H1 (cell line): Measurements from ENCODE around the gene DPYD. TPM values are rescaled to one million over a fixed set of nuclear protein-coding genes. Genes with fewer than 3 reads are reported as not detected.

Experiments used
- CTCF ChIA-PET: fragments of 300-600 bp; sonication (Branson Sonifier 250); formaldehyde crosslinking; loops from one replicate; lab custom pipeline; 2021; ENCODE audit not compliant: partially characterized antibody; lab: Charles Lee
- POLR2A ChIA-PET: fragments of 300-600 bp; sonication (Branson Sonifier 250); formaldehyde crosslinking; loops from one replicate; lab custom pipeline; 2021; ENCODE audit warnings: inconsistent platforms; ENCODE audit not compliant: partially characterized antibody; lab: Charles Lee
- DNase-seq, 2 experiments: peaks; one replicate each; pipeline versions ENCODE4 v3.0.0 to v3.0.0-alpha.2; 2010 to 2022; ENCODE audit warnings: low spot score in 2 of 2, low read depth in 1 of 2, mixed read lengths in 1 of 2
- FAIRE-seq: peaks from 2 replicates; lab custom pipeline; 2011; peaks lifted over from hg19 to GRCh38; lab: Jason Lieb, UNC
- H2AFZ ChIP-seq: 2 replicates; pipeline ENCODE4 v1.8.1; 2012; ENCODE audit warnings: low read length, inconsistent platforms
- H2AK5ac ChIP-seq: 2 replicates; pipeline ENCODE4 v1.6.1; 2013; ENCODE audit warnings: low read depth, low read length
- H2BK120ac ChIP-seq: replicated peaks from 2 replicates; pipeline ENCODE3; 2013; ENCODE audit warnings: low read depth, low read length, inconsistent platforms
- H2BK12ac ChIP-seq: 2 replicates; pipeline ENCODE4 v1.6.1; 2013; ENCODE audit warnings: low read depth, low read length
- H2BK15ac ChIP-seq: 2 replicates; pipeline ENCODE4 v1.6.1; 2013; ENCODE audit warnings: low read length
- H2BK20ac ChIP-seq: 2 replicates; pipeline ENCODE4 v1.6.1; 2013; ENCODE audit warnings: low read length
- H2BK5ac ChIP-seq: 2 replicates; pipeline ENCODE4 v1.6.1; 2013; ENCODE audit warnings: low read depth, low read length
- H3K14ac ChIP-seq: 2 replicates; pipeline ENCODE4 v1.6.1; 2013; ENCODE audit warnings: inconsistent platforms; ENCODE audit not compliant: insufficient read length
- H3K18ac ChIP-seq: 2 replicates; pipeline ENCODE4 v1.6.1; 2013; ENCODE audit warnings: low read length; ENCODE audit errors: extremely low read depth
- H3K23ac ChIP-seq: 2 replicates; pipeline ENCODE4 v1.6.1; 2013; ENCODE audit warnings: inconsistent platforms; ENCODE audit not compliant: insufficient read length
- H3K23me2 ChIP-seq: 2 replicates; pipeline ENCODE4 v1.6.1; 2013; ENCODE audit warnings: low read depth, low read length
- H3K27ac ChIP-seq: 2 replicates; pipeline ENCODE4 v1.6.1; 2011; ENCODE audit warnings: low read depth, low read length, inconsistent platforms
- H3K27me3 ChIP-seq, 4 experiments: replicated peaks in 1 of 4; 1 replicate in 1 of 4; 2 replicates in 3 of 4; pipeline versions ENCODE4 v1.6.1 to v1.8.1; 2011 to 2013; ENCODE audit warnings: low read length in 3 of 4, mild to moderate bottlenecking in 3 of 4, inconsistent platforms in 2 of 4, mixed read lengths in 2 of 4, moderate library complexity in 1 of 4; ENCODE audit not compliant: control insufficient read depth in 3 of 4, insufficient read depth in 3 of 4; ENCODE audit errors: extremely low read depth in 1 of 4
- H3K36me3 ChIP-seq, 4 experiments: 2 replicates each; pipeline versions ENCODE4 v1.6.1 to v1.8.1; 2011 to 2013; ENCODE audit warnings: mild to moderate bottlenecking in 4 of 4, low read length in 3 of 4, moderate library complexity in 2 of 4, control low read depth in 1 of 4, inconsistent platforms in 1 of 4; ENCODE audit not compliant: insufficient read depth in 4 of 4, control insufficient read depth in 2 of 4
- H3K4ac ChIP-seq: replicated peaks from 2 replicates; pipeline ENCODE3; 2013; ENCODE audit warnings: low read length, low read depth, mixed read lengths, inconsistent platforms; ENCODE audit not compliant: insufficient read length
- H3K4me1 ChIP-seq, 4 experiments: replicated peaks in 1 of 4; 1 replicate in 1 of 4; 2 replicates in 3 of 4; pipeline versions ENCODE4 v1.6.1 to v1.8.1; 2011 to 2013; ENCODE audit warnings: low read length in 3 of 4, inconsistent platforms in 2 of 4, mixed read lengths in 1 of 4; ENCODE audit not compliant: insufficient read depth in 4 of 4, control insufficient read depth in 3 of 4
- H3K4me2 ChIP-seq, 2 experiments: 2 replicates each; pipeline versions ENCODE4 v1.6.1 to v1.8.1; 2011 to 2013; ENCODE audit warnings: low read depth in 2 of 2, low read length in 2 of 2, control low read depth in 1 of 2, inconsistent platforms in 1 of 2, mild to moderate bottlenecking in 1 of 2; ENCODE audit not compliant: insufficient read depth in 1 of 2
- H3K4me3 ChIP-seq, 4 experiments: fragments of 200-600, 300-600 bp in 1 of 4; sonication (generic), shearing (Covaris generic), sonication (Bioruptor Twin) in 1 of 4; 2 replicates each; pipeline versions ENCODE4 v1.5.1 to v1.8.1; 2011 to 2016; ENCODE audit warnings: low read length in 4 of 4, low read depth in 3 of 4, control low read depth in 2 of 4, inconsistent platforms in 2 of 4, mild to moderate bottlenecking in 2 of 4, mixed read lengths in 1 of 4, moderate library complexity in 1 of 4; ENCODE audit not compliant: insufficient read depth in 2 of 4; ENCODE audit errors: extremely low read depth in 1 of 4
- H3K56ac ChIP-seq: replicated peaks from 2 replicates; pipeline ENCODE3; 2013; ENCODE audit warnings: low read depth, mild to moderate bottlenecking, mixed read lengths, low read length, inconsistent platforms; ENCODE audit not compliant: insufficient read length
- H3K79me1 ChIP-seq: 2 replicates; pipeline ENCODE4 v1.6.1; 2013; ENCODE audit warnings: low read depth, low read length, control low read depth
- H3K79me2 ChIP-seq, 2 experiments: 2 replicates each; pipeline versions ENCODE4 v1.6.1 to v1.8.1; 2012 to 2013; ENCODE audit warnings: low read length in 2 of 2, mild to moderate bottlenecking in 2 of 2, inconsistent platforms in 1 of 2; ENCODE audit not compliant: insufficient read depth in 2 of 2, control insufficient read depth in 1 of 2
- H3K9ac ChIP-seq, 4 experiments: replicated peaks in 1 of 4; 1 replicate in 1 of 4; 2 replicates in 3 of 4; pipeline versions ENCODE4 v1.6.1 to v1.8.1; 2011 to 2013; ENCODE audit warnings: low read depth in 3 of 4, low read length in 3 of 4, control low read depth in 2 of 4, mild to moderate bottlenecking in 2 of 4, moderate library complexity in 2 of 4, inconsistent platforms in 1 of 4; ENCODE audit errors: extremely low read depth in 1 of 4
- H3K9me3 ChIP-seq, 2 experiments: 2 replicates each; pipeline versions ENCODE4 v1.6.1 to v1.8.1; 2012 to 2013; ENCODE audit warnings: mild to moderate bottlenecking in 2 of 2, moderate library complexity in 2 of 2, control low read depth in 1 of 2, inconsistent platforms in 1 of 2, low read depth in 1 of 2, low read length in 1 of 2, mixed read lengths in 1 of 2; ENCODE audit not compliant: insufficient read depth in 2 of 2
- H4K20me1 ChIP-seq, 2 experiments: replicated peaks in 1 of 2; 2 replicates each; pipeline versions ENCODE3 to v1.8.1; 2011 to 2013; ENCODE audit warnings: inconsistent platforms in 2 of 2, low read length in 2 of 2, mild to moderate bottlenecking in 1 of 2; ENCODE audit not compliant: insufficient read depth in 2 of 2, control insufficient read depth in 1 of 2
- H4K5ac ChIP-seq: 2 replicates; pipeline ENCODE4 v1.6.1; 2013; ENCODE audit warnings: low read length, low read depth, mixed read lengths, inconsistent platforms; ENCODE audit not compliant: insufficient read length
- H4K8ac ChIP-seq: 2 replicates; pipeline ENCODE4 v1.8.0; 2013; ENCODE audit warnings: mild to moderate bottlenecking, moderate library complexity, low read length, inconsistent platforms; ENCODE audit not compliant: insufficient read depth; ENCODE audit errors: extremely low read depth
- H4K91ac ChIP-seq: replicated peaks from 2 replicates; pipeline ENCODE3; 2013; ENCODE audit warnings: low read length, mixed read lengths, inconsistent platforms; ENCODE audit not compliant: insufficient read length
- CHD2 ChIP-seq: IDR thresholded peaks from 2 replicates; pipeline ENCODE4 v1.6.1; 2012; ENCODE audit warnings: low read length, improper control_type of control experiment
- EGR1 ChIP-seq: IDR thresholded peaks from 2 replicates; pipeline ENCODE4 v1.6.1; 2011; ENCODE audit warnings: low read depth, low read length, borderline replicate concordance
- GABPA ChIP-seq: IDR thresholded peaks from 2 replicates; pipeline ENCODE4 v1.6.1; 2011; ENCODE audit warnings: mild to moderate bottlenecking, low read length, moderate library complexity, borderline replicate concordance; ENCODE audit not compliant: insufficient read depth
- HDAC2 ChIP-seq, 2 experiments: fragments of 300-600 bp in 1 of 2; sonication (generic) in 1 of 2; IDR thresholded peaks; 2 replicates each; pipeline ENCODE4 v1.6.1; 2011 to 2012; ENCODE audit warnings: low read depth in 2 of 2, low read length in 2 of 2, mild to moderate bottlenecking in 2 of 2, moderate library complexity in 2 of 2, borderline replicate concordance in 1 of 2, inconsistent platforms in 1 of 2
- POLR2AphosphoS5 ChIP-seq: IDR thresholded peaks from 2 replicates; pipeline ENCODE4 v1.6.1; 2011; ENCODE audit warnings: low read depth, low read length
- RFX5 ChIP-seq: IDR thresholded peaks from 2 replicates; pipeline ENCODE4 v1.6.1; 2011; ENCODE audit warnings: low read depth, low read length, improper control_type of control experiment, borderline replicate concordance
- RXRA ChIP-seq: IDR thresholded peaks from 2 replicates; pipeline ENCODE4 v1.6.1; 2011; ENCODE audit warnings: low read depth, mild to moderate bottlenecking, low read length, moderate library complexity; ENCODE audit not compliant: insufficient read depth
- SAP30 ChIP-seq: fragments of 300-600 bp; sonication (generic); IDR thresholded peaks from 2 replicates; pipeline ENCODE4 v1.7.1; 2012; ENCODE audit warnings: low read length, moderate library complexity, mild to moderate bottlenecking, inconsistent platforms; ENCODE audit not compliant: insufficient read depth, insufficient replicate concordance
- SIN3A ChIP-seq, 2 experiments: IDR thresholded peaks in 1 of 2; conservative IDR thresholded peaks in 1 of 2; 2 replicates each; pipeline ENCODE4 v1.6.1; 2011 to 2012; ENCODE audit warnings: low read length in 2 of 2, improper control_type of control experiment in 1 of 2, low read depth in 1 of 2, mild to moderate bottlenecking in 1 of 2
- SP4 ChIP-seq: IDR thresholded peaks from 2 replicates; pipeline ENCODE4 v1.6.1; 2012; ENCODE audit warnings: low read length, inconsistent platforms
- TAF1 ChIP-seq: IDR thresholded peaks from 2 replicates; pipeline ENCODE4 v1.6.1; 2011; ENCODE audit warnings: mild to moderate bottlenecking, low read depth, low read length
- USF2 ChIP-seq: IDR thresholded peaks from 2 replicates; pipeline ENCODE4 v1.6.1; 2011; ENCODE audit warnings: low read length, improper control_type of control experiment
- WGBS, 2 experiments: shearing (Covaris generic) in 1 of 2; methylation state at CpG; one replicate each; pipeline versions ENCODE4 v1.1.6 to v1.1.7; 2013 to 2015; ENCODE audit warnings: low lambda C conversion rate in 2 of 2, mixed read lengths in 2 of 2, inconsistent platforms in 1 of 2, low coverage in 1 of 2, missing lambda C conversion rate in 1 of 2; ENCODE audit not compliant: insufficient replicate concordance in 2 of 2, insufficient coverage in 1 of 2, insufficient read length in 1 of 2; ENCODE audit errors: extremely low coverage in 1 of 2, missing lambda C conversion rate in 1 of 2; 5-methylcytosine and 5-hydroxymethylcytosine counted together
- polyA plus RNA-seq, 7 experiments: library from polyadenylated mRNA; depleted of rRNA in 3 of 7; stranded (reverse) in 5 of 7; unstranded in 2 of 7; fragments of >200 nt in 5 of 7; fragments of 200-250 nt in 2 of 7; gene quantifications; 1 replicate in 5 of 7; 2 replicates in 1 of 7; 4 replicates in 1 of 7; pipeline versions ENCODE4 v1.2.1 to v1.2.3, GENCODE V29; 2011 to 2013; ENCODE audit warnings: missing spikeins in 2 of 7, mixed read lengths in 2 of 7
- total RNA-seq: library from RNA; stranded (reverse); fragmentation: NEBNext Ultra II Directional; extraction: Animal tissue kit (Norgen Biotek cat#: 25700); gene quantifications from 2 replicates; pipeline ENCODE4 v1.2.1, GENCODE V29; 2021

Gene DPYD
- total and polyA plus RNA-seq, 2 of the 8 experiments (the other 6 are each of a cell fraction or from before 2014, with no cell fraction given): 0.29 to 0.73 TPM

GRCh38 chr1:97200595-97200994 is 720.2 kb downstream of the DPYD start:
- 88% methylated on average over 2 of the region's 2 CpGs; no CpG with 5 or more reads in 1 of the 2 experiments for WGBS, 2 experiments
- Histone ChIP-seq H3K18ac (no peak overlapping the region), H4K91ac (no peak overlapping the region), H3K23me2 (no peaks in the 10 kb centered on the region), H4K8ac (no peak overlapping the region), H3K56ac (no peak overlapping the region), H3K14ac (no peak overlapping the region), H2BK12ac (no peak overlapping the region), H3K4me3 (no peak overlapping the region), H3K4me1 (peaks cover 0 to 4% (median 0%) of the 10 kb centered on the region in 4 experiments; a peak in 2 of 7 replicates), H3K4ac (no peak overlapping the region), H2BK15ac (no peak overlapping the region), H3K36me3 (no peaks in the 10 kb centered on the region), H4K20me1 (no peaks in the 10 kb centered on the region), H2AFZ (no peak overlapping the region; the same call in 1 of the 2 replicates), H3K27me3 (no peaks in the 10 kb centered on the region), H3K9ac (no peak overlapping the region), H3K79me2 (no peaks in the 10 kb centered on the region), H3K79me1 (no peaks in the 10 kb centered on the region), H3K4me2 (no peak overlapping the region), H3K27ac (no peak overlapping the region), H2BK5ac (no peak overlapping the region), H4K5ac (no peak overlapping the region), H2BK20ac (no peak overlapping the region), H3K23ac (no peak overlapping the region), H3K9me3 (no peaks in the 10 kb centered on the region), H2BK120ac (no peak overlapping the region), H2AK5ac (no peak overlapping the region)
- DNase-seq (no peak), FAIRE-seq (no peak)
- TF ChIP-seq SIN3A (conservative IDR thresholded peaks at IDR 0.05 in 1 of 2, IDR thresholded peaks at IDR 0.05 in 1 of 2; ENCODE audit: low read depth in 1 of 2, low read length in 2 of 2): no peak
- TF ChIP-seq SAP30: no peak
- TF ChIP-seq RFX5: no peak
- no peak for TF ChIP-seq EGR1
- no peak for TF ChIP-seq TAF1
- no peak for TF ChIP-seq SP4
- no peak for TF ChIP-seq GABPA
- no peak for TF ChIP-seq POLR2AphosphoS5
- no peak for TF ChIP-seq RXRA
- TF ChIP-seq CHD2: no peak
- no peak for TF ChIP-seq HDAC2 (IDR thresholded peaks at IDR 0.05; ENCODE audit: borderline replicate concordance in 1 of 2, low read depth in 2 of 2, low read length in 2 of 2)
- no peak for TF ChIP-seq USF2
- ChIA-PET POLR2A (no interaction called here), CTCF (interaction anchor here (0.6 to 1.3 kb wide), 4 partner anchors 25 to 817 kb away, joined by 3 read pairs; no protein-coding TSS in a partner anchor)
